Nephron progenitor cell (in vitro differentiated cells): ENCODE data around the gene GSG1L.

ENCODE experiments used
- DNase-seq: peaks from one replicate; pipeline ENCODE4 v3.0.0; 2021
- H3K27ac Mint-ChIP-seq: 2 replicates; pipeline ENCODE4 v1.8.0; 2021; ENCODE audit warnings: mild to moderate bottlenecking, moderate library complexity, mixed read lengths
- H3K27me3 Mint-ChIP-seq: 2 replicates; pipeline ENCODE4 v1.8.0; 2021; ENCODE audit warnings: mild to moderate bottlenecking, low read depth, mixed read lengths; ENCODE audit not compliant: poor library complexity
- H3K36me3 Mint-ChIP-seq: 2 replicates; pipeline ENCODE4 v1.8.0; 2021; ENCODE audit warnings: low read depth, mixed read lengths
- H3K4me1 Mint-ChIP-seq: 2 replicates; pipeline ENCODE4 v1.8.0; 2021; ENCODE audit warnings: mixed read lengths
- H3K4me3 Mint-ChIP-seq: 2 replicates; pipeline ENCODE4 v1.8.0; 2021; ENCODE audit warnings: mild to moderate bottlenecking, moderate library complexity, mixed read lengths
- H3K9me3 Mint-ChIP-seq: 2 replicates; pipeline ENCODE4 v1.8.0; 2021; ENCODE audit warnings: mild to moderate bottlenecking, moderate library complexity, mixed read lengths
- TF ChIP-seq, protein P1 (sequence below): fragments of 200-600 bp; sonication (generic); IDR thresholded peaks from 2 replicates; pipeline ENCODE4 v1.5.0; 2021; ENCODE audit warnings: antibody characterized with exemption

The GSG1L gene

DNA sequence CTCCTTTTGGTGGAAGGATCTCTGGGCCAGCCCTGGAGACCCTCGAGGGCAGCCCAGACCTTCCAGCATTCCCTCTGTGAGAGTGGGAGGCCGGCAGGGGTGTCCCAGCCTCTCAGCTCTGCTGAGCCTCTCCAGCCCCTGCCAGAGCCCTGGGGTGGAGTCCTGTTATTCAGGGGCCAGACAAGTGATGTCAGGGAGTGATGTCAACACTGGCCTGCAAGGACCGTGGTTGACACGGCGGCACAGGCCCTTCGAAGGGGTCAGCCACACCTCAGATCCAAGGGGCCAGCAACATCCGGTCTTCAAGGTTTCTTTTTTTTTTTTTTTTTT lies 282.4 kb downstream of the GSG1L start:
- Mint-ChIP-seq H3K4me3 (no peak overlapping the region), H3K36me3 (no peaks in the 10 kb centered on the region), H3K27me3 (no peaks in the 10 kb centered on the region), H3K27ac (peak overlapping the region; percentile 36), H3K4me1 (peaks cover 43% of the 10 kb centered on the region), H3K9me3 (no peaks in the 10 kb centered on the region)
- TF ChIP-seq, protein P1, sequence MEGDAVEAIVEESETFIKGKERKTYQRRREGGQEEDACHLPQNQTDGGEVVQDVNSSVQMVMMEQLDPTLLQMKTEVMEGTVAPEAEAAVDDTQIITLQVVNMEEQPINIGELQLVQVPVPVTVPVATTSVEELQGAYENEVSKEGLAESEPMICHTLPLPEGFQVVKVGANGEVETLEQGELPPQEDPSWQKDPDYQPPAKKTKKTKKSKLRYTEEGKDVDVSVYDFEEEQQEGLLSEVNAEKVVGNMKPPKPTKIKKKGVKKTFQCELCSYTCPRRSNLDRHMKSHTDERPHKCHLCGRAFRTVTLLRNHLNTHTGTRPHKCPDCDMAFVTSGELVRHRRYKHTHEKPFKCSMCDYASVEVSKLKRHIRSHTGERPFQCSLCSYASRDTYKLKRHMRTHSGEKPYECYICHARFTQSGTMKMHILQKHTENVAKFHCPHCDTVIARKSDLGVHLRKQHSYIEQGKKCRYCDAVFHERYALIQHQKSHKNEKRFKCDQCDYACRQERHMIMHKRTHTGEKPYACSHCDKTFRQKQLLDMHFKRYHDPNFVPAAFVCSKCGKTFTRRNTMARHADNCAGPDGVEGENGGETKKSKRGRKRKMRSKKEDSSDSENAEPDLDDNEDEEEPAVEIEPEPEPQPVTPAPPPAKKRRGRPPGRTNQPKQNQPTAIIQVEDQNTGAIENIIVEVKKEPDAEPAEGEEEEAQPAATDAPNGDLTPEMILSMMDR, result no peak
- DNase-seq, result no peak

DNA sequence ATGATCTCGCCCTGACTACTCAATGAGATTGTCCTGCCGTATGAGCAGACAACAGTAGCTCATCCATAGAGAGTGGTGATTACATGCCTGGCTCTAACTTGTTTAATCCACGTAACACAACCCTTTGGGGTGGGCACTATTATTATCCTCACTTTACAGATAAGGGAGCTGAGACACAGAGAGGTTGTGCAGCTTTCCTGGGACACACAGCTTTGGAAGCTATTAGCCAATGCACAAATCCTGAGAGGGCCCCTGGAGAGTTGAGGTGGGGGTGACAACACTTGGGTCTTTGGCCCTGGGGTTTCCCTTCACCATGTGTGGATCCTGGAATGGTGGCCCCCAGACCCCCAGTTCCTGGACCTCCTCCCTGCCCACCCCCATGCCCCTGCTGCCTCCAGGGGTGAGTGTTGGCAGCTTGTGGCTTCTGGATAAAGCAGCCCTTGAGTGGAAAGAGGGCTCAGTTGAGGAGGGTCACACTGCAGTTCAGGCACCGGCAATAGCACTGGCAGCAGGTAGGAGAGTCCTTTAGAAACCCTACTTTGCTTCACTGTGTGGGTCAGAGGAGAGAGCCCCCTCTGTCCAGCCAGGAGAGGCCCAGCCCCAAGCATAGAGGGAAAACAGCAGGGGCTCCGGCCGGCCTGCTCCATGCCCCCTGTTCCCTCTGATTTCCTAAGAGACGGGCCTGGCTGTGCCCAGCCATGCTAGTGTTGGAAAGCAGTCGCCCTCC lies 282.9 kb downstream of the GSG1L start:
- H3K36me3 Mint-ChIP-seq, result no peaks in the 10 kb centered on the region
- H3K9me3 Mint-ChIP-seq, result no peaks in the 10 kb centered on the region
- peaks cover 40% of the 10 kb centered on the region for H3K4me1 Mint-ChIP-seq
- H3K27ac Mint-ChIP-seq, result peak overlapping the region; percentile 36
- no peak for DNase-seq
- H3K27me3 Mint-ChIP-seq, result no peaks in the 10 kb centered on the region
- no peak overlapping the region for H3K4me3 Mint-ChIP-seq
- TF ChIP-seq, protein P1, result no peak

DNA sequence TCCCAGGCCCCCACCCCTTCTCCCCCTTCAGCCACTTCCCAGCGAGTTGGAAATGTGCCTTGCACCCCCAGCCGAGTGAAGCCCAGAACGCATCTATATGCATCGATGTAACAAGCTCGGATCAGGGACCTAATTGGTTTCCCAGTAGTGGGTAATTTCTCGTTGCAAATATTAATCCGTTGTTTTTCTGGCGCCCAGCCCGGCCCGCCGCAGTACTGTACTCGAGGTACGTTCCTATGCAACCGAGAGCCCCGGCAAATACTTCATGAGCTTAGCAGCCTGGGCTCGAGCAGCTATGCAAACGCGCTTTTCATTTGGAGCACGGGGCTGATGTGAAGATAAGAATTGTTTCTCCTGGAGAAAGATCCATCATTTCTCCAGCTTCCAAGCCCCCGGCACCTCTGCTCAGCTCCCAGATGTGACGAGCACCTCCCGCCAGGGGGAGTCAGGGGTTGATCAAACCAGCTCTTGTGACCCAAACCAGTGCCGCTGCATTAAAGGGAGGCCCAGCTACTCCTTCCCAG lies 283.8 kb downstream of the GSG1L start:
- no peak overlapping the region for H3K4me3 Mint-ChIP-seq
- H3K4me1 Mint-ChIP-seq, result peaks cover 30% of the 10 kb centered on the region
- no peaks in the 10 kb centered on the region for H3K27me3 Mint-ChIP-seq
- H3K36me3 Mint-ChIP-seq, result peaks cover under 1% of the 10 kb centered on the region
- no peaks in the 10 kb centered on the region for H3K9me3 Mint-ChIP-seq
- peak; percentile 71 for DNase-seq
- TF ChIP-seq, protein P1, result peak; percentile 52
- H3K27ac Mint-ChIP-seq, result no peak overlapping the region

DNA sequence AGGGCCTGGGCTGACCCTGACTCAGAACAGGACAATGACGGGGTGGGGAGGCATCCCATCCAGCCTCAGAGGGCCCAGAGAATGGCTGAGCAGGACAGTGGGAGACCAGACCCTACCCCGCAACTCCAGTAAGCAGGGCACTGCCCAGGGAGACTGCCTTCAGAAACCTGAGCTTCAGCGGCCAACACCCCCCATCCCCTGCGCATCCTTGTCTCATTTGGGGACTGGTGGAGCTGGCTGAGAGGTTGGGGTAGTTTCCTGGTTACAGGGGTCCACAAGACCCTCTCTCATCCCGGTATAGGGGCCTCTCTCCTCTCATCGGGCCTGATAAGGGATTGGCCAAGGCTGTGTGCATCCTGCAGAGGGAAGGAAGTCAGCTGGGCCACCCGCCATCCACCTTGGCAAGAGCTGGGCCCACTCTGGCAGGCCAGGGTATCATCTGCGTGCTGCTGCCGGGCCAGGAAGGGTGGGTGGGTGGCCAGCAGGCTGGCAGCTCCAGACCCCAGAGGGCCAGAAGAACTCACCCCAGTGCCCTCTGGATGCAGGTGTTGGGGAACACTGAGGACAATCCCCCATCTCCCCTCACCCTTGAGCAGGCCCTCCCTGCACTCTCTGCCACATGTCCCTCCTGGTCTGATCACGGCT lies 284.5 kb downstream of the GSG1L start:
- Mint-ChIP-seq H3K4me3 (no peak overlapping the region), H3K27me3 (no peaks in the 10 kb centered on the region), H3K9me3 (no peaks in the 10 kb centered on the region), H3K27ac (no peak overlapping the region), H3K36me3 (peaks cover 4% of the 10 kb centered on the region), H3K4me1 (peaks cover 24% of the 10 kb centered on the region)
- DNase-seq, result no peak
- TF ChIP-seq, protein P1, result no peak

DNA sequence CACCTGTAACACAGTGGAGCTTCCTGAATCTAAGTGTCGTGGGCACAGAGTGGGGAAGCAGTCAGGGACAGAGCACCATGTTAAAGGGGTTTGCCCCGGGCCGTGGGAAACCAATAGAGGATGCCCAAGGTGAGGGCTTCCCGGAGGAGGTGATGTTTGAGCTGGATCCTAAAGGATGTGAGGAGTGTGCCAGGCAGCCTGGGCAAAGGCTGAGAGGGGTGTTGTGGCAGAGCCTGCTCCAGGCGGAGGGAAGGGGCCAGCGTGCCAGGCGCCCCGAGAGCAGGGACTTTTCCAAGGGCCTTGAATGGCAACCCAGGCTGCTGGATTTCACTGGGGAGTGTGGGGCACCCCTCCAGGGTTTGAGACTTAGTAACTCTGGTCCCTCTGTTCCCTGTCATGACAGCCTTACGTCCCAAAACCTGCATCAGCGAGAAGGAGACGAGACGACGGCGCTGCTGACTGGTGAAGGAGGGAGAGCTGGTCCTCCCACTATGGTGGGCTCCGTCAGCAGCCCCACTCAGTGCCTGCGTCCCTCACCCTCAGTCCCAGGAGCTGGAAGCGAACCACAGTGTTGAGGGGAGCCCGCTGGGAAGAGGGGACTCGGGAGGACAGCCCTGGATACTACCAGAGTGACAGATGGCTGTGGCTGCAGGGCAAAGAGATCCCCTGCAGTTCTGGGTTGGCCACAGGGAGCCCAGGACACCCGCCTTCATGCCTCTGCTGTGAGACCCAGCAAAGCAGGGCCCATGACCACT lies 285.2 kb downstream of the GSG1L start:
- Mint-ChIP-seq H3K4me1 (peaks cover 22% of the 10 kb centered on the region), H3K36me3 (peaks cover 4% of the 10 kb centered on the region), H3K27ac (no peak overlapping the region), H3K27me3 (no peaks in the 10 kb centered on the region), H3K9me3 (no peaks in the 10 kb centered on the region), H3K4me3 (no peak overlapping the region)
- TF ChIP-seq, protein P1, result no peak
- DNase-seq, result no peak
